Gastrocnemius medialis (tissue), 4 donors: Measurements from ENCODE around the gene CMKLR1. TPM values are rescaled to one million over a fixed set of nuclear protein-coding genes. Genes with fewer than 3 reads are reported as not detected.

Experiments
- ATAC-seq, 2 donors: fragments of 150-250 bp; one replicate each; pipeline ENCODE4 v1.9.1; 2016
- DNase-seq, 2 donors: peaks; one replicate each; pipeline ENCODE4 v3.0.0-alpha.2; 2019
- H3K27ac ChIP-seq, 4 donors: fragments of 200-600 bp; sonication (generic); 1 replicate in 1 of 4; 2 replicates in 3 of 4; pipeline ENCODE4 v1.5.1; 2016 to 2018; ENCODE audit warnings: mild to moderate bottlenecking in 2 of 4, moderate library complexity in 1 of 4
- H3K27me3 ChIP-seq, 3 donors: fragments of 200-600 bp; sonication (generic) in 2 of 3; 1 replicate in 1 of 3; 2 replicates in 2 of 3; pipeline versions ENCODE4 v1.5.1 to v1.6.0; 2016 to 2019; ENCODE audit warnings: mild to moderate bottlenecking in 1 of 3, moderate library complexity in 1 of 3
- H3K36me3 ChIP-seq, 2 donors: fragments of 200-600 bp; sonication (generic) in 1 of 2; one replicate each; pipeline ENCODE4 v1.5.1; 2017 to 2018
- H3K4me1 ChIP-seq, 2 donors: fragments of 200-600 bp; sonication (generic) in 1 of 2; one replicate each; pipeline ENCODE4 v1.5.1; 2016 to 2017; ENCODE audit warnings: mild to moderate bottlenecking in 2 of 2
- H3K4me3 ChIP-seq, 4 donors: fragments of 200-600 bp; sonication (generic) in 3 of 4; 1 replicate in 1 of 4; 2 replicates in 3 of 4; pipeline ENCODE4 v1.5.1; 2016 to 2019; ENCODE audit warnings: mild to moderate bottlenecking in 2 of 4
- H3K9me3 ChIP-seq, 3 donors: fragments of 200-600 bp; sonication (generic) in 2 of 3; 1 replicate in 1 of 3; 2 replicates in 2 of 3; pipeline ENCODE4 v1.5.1; 2016 to 2019
- CTCF ChIP-seq, 5 experiments: fragments of 450-650 bp in 3 of 5; fragments of 200-600 bp in 2 of 5; sonication (generic) in 2 of 5; IDR thresholded peaks in 4 of 5; conservative IDR thresholded peaks in 1 of 5; 1 replicate in 4 of 5; 2 replicates in 1 of 5; pipeline ENCODE4 v1.5.1; 2016 to 2019; ENCODE audit warnings: antibody characterized with exemption in 5 of 5, mild to moderate bottlenecking in 3 of 5, moderate library complexity in 3 of 5
- POLR2A ChIP-seq, 2 donors: fragments of 450-650 bp; IDR thresholded peaks; one replicate each; pipeline ENCODE4 v1.6.1; 2017; ENCODE audit warnings: antibody characterized with exemption in 2 of 2, mild to moderate bottlenecking in 2 of 2, moderate library complexity in 2 of 2
- in situ Hi-C, 4 donors: fragments of 200-750 bp; cut with MboI; loops; one replicate each; pipeline versions ENCODE4 v1.15.0 to v1.8.0; 2017; ENCODE audit warnings: low sequenced_read_pairs in 4 of 4
- intact Hi-C: fragments of 100-400 bp; cut with DNase I; formaldehyde crosslinking; loops from one replicate; pipeline ENCODE4 v1.15.1; 2023; ENCODE audit warnings: low total_unique reads
- total RNA-seq, 4 donors: library from RNA; depleted of rRNA; stranded (reverse); fragments of >200 nt; gene quantifications; one replicate each; pipeline versions ENCODE4 v1.1.0 to v1.2.3, GENCODE V29; 2016

CMKLR1 gene
- total RNA-seq, 4 donors from 2014 or later: 2.5 to 5.6 (median 4.4) TPM

- H3K4me1 ChIP-seq: peaks cover 0 to 4% of the 10 kb centered on the region in 2 donors
- in situ Hi-C loops: no loop called here
These were observed 16.1 kb downstream of the CMKLR1 start for GRCh38 chr12:108322998-108323397.

GRCh38 chr12:108321688-108322087 lies 17.4 kb downstream of the CMKLR1 start:
- ATAC-seq (no peak), DNase-seq (no peak)
- Histone ChIP-seq H3K36me3 (no peaks in the 10 kb centered on the region), H3K9me3 (no peaks in the 10 kb centered on the region), H3K27ac (no peak overlapping the region), H3K4me3 (no peak overlapping the region), H3K27me3 (no peaks in the 10 kb centered on the region), H3K4me1 (no peaks in the 10 kb centered on the region)
- in situ Hi-C loops: no loop called here
- TF ChIP-seq POLR2A (IDR thresholded peaks at IDR 0.05) (no peak), CTCF (IDR thresholded peaks at IDR 0.05 in 4 of 5, conservative IDR thresholded peaks at IDR 0.05 in 1 of 5) (no peak)
- intact Hi-C loops: no loop called here

More at GRCh38 chr12:108322998-108323397, 16.1 kb downstream of the CMKLR1 start:
- intact Hi-C loops: no loop called here
- Histone ChIP-seq H3K27ac (no peak overlapping the region), H3K4me3 (no peak overlapping the region), H3K36me3 (no peaks in the 10 kb centered on the region), H3K9me3 (no peaks in the 10 kb centered on the region), H3K27me3 (no peaks in the 10 kb centered on the region)
- DNase-seq (no peak), ATAC-seq (no peak)
- TF ChIP-seq POLR2A (IDR thresholded peaks at IDR 0.05): no peak
- no peak for TF ChIP-seq CTCF (IDR thresholded peaks at IDR 0.05 in 4 of 5, conservative IDR thresholded peaks at IDR 0.05 in 1 of 5)

GRCh38 chr12:108320507-108321293 lies 18.4 kb downstream of the CMKLR1 start:
- no peak for ATAC-seq
- H3K4me1 ChIP-seq: no peaks in the 10 kb centered on the region
- TF ChIP-seq CTCF (IDR thresholded peaks at IDR 0.05 in 4 of 5, conservative IDR thresholded peaks at IDR 0.05 in 1 of 5): no peak
- TF ChIP-seq POLR2A (IDR thresholded peaks at IDR 0.05): no peak
- intact Hi-C loops: no loop called here
- DNase-seq: no peak
- H3K4me3 ChIP-seq: no peak overlapping the region
- H3K36me3 ChIP-seq: no peaks in the 10 kb centered on the region
- H3K27me3 ChIP-seq: no peaks in the 10 kb centered on the region
- in situ Hi-C loops: no loop called here
- no peaks in the 10 kb centered on the region for H3K9me3 ChIP-seq
- H3K27ac ChIP-seq: no peak overlapping the region

GRCh38 chr12:108319277-108320234 lies 19.6 kb downstream of the CMKLR1 start:
- no peak overlapping the region for H3K27ac ChIP-seq
- no peak for ATAC-seq
- no peak overlapping the region for H3K4me3 ChIP-seq
- no peaks in the 10 kb centered on the region for H3K36me3 ChIP-seq
- no peaks in the 10 kb centered on the region for H3K4me1 ChIP-seq
- DNase-seq: no peak
- no peaks in the 10 kb centered on the region for H3K9me3 ChIP-seq
- intact Hi-C loops (no loop called here), in situ Hi-C loops (no loop called here)
- no peaks in the 10 kb centered on the region for H3K27me3 ChIP-seq
- TF ChIP-seq POLR2A (IDR thresholded peaks at IDR 0.05) (no peak), CTCF (IDR thresholded peaks at IDR 0.05 in 4 of 5, conservative IDR thresholded peaks at IDR 0.05 in 1 of 5) (no peak)
